Measurements from ENCODE around the gene ZNF485.

- TF ChIP-seq CTCF (IDR thresholded peaks at IDR 0.05; ENCODE audit: low read length) (no peak), EZH2 (optimal IDR thresholded peaks at IDR 0.05; ENCODE audit: low read depth, low read length) (no peak)
These were observed at the start of gene ZNF485 for GRCh38 chr10:43606323-43607198.

All from MM.1S (cell line).